ENCODE results near the gene ADAD1.
"Not testable (repeated sequence)": the region's sequence is repeated elsewhere in the genome, so short reads cannot be mapped to it uniquely, and the experiment has no call there.

ADAD1 gene

DNA sequence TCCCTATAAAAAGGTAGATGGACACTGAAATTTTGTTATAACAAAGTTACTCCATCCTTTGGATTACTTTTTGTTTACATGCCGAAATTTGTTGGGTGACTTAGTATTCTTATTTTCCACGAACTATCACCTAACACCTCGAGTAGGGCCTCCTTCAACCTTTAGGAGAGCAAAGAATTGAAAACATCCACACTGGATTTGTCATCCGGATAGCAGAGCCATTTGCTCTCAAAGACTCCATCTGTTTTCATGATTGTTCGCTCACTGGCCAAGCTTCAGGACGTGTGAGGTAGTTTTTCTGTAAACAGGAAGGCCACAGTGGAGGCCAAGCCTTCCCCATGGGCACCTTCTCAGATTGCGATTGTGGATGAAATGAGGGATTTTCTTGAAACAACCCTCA lies at the start of gene ADAD1:
ADAD1 (plus strand) TSS at position 301 of the 400 bp plus-strand sequence. CDS start 1,059 bp downstream, outside the sequence.
- no peak for DNase-seq (ENCODE audit: low spot score)

- DNase-seq (ENCODE audit: low spot score), result no peak
These were observed 48.8 kb upstream of the ADAD1 start for GRCh38 chr4:122329876-122330565.

DNA sequence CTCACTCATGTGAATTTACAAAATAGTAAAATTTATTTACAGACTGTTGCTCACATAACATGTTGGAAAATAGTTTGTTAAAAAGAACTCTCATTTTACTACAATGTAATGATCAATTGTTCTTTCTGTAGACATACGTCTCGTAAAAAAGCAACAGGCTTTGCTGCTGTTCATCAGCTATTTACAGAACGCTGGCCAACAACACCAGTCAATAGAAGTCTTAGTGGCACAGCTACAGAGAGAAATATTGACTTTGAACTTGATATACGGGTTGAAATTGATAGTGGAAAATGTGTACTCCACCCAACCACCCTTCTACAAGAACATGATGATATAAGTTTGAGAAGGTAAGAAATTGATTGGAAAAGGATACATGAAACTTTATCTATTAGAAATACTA lies 47.6 kb upstream of the ADAD1 start:
- no peak for DNase-seq (ENCODE audit: low spot score)

DNA sequence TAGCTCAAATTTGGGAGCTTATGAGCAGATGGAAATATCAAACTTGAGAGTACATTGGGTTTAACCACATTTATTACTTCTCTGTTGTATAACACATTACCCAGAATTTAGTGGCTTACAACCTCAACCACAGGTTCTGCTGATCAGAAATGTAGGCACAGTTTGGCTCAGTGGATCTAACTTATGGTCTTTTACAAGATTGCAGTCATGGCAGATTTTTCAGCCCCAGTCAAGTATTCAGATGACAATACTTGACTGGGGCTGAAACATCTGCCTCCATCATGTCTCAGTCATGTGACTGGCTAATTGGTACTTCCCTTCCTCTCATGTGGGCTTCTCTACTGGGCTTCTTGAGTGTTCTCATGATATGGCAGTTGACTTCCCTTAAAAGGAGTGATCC lies 44.0 kb upstream of the ADAD1 start:
- DNase-seq (ENCODE audit: low spot score), result no peak

GRCh38 chr4:122341886-122342285 lies 36.9 kb upstream of the ADAD1 start:
- DNase-seq (ENCODE audit: low spot score), result no peak

DNA sequence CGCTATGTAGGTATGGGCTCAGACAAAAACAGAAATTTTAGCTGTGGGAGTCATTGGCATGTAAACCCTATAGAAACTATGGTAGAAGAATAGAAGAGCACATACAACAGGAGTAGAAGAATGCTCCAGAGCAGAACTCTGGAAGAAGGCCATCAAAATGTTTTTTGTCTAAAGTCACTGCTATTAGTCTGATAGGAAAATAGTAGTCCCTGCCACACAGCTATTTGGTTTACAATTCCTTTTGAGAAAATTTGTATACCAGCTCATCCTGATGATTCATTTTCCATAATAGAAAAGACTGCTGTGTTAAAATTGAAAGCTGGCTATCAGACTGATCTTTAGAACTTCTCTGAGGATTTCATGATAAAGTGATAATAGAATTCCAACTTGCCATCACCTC lies 32.8 kb upstream of the ADAD1 start:
- no peak for DNase-seq (ENCODE audit: low spot score)

GRCh38 chr4:122346503-122346902 lies 32.3 kb upstream of the ADAD1 start:
- DNase-seq (ENCODE audit: low spot score), result no peak

DNA sequence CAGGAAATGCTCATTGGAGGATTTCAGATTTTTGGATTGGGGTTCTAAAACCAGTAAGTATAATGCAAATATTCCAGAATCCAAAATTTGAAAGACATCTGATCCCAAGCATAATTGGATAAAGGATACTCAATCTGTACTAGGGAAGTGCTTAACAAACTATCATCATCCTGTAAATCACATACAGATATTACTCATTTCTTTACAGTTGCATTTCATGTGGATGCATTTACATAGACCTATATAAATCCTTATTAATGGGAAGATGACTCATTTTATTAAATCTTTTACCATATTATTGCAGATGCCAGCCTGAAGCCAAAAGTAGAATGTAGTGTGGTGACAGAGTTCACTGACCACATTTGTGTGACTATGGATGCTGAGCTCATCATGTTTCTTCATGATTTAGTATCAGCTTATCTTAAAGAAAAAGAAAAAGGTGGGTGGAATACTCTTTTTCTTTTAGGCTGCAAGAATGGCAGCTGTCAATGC lies 22.4 kb upstream of the ADAD1 start:
- no peak for DNase-seq (ENCODE audit: low spot score)

GRCh38 chr4:122360754-122361153 lies 18.1 kb upstream of the ADAD1 start:
- DNase-seq (ENCODE audit: low spot score), result no peak

GRCh38 chr4:122364700-122365404 lies 14.0 kb upstream of the ADAD1 start:
- DNase-seq (ENCODE audit: low spot score), result no peak

GRCh38 chr4:122368786-122369185 lies 10.0 kb upstream of the ADAD1 start:
- DNase-seq (ENCODE audit: low spot score), result not testable (repeated sequence)

DNA sequence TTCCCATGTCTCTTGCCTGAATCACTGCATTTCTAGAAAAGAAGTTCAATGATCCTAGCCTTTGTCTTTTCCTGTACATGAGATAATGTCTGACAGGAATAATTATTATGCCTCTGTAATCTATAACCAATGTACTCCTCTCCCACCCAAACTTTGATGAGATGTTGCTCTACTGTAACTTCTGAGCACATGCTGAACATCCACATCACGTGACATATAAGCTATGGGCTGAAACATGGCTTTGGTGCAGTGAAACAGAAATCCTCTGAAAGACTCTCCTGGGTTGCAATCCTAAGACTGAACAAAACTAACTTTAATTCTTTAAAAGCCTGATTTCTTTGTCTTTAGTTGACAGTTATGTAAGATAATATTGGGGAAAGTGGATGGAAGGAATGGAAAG lies 1.5 kb upstream of the ADAD1 start:
- no peak for DNase-seq (ENCODE audit: low spot score)

GRCh38 chr4:122379239-122379638 lies 428 bp downstream of the ADAD1 start:
- DNase-seq (ENCODE audit: low spot score), result no peak

GRCh38 chr4:122383341-122383740 lies 4.5 kb downstream of the ADAD1 start:
- no peak for DNase-seq (ENCODE audit: low spot score)

- no peak for DNase-seq (ENCODE audit: low spot score)
These were observed 5.4 kb downstream of the ADAD1 start for GRCh38 chr4:122384245-122384644.

DNA sequence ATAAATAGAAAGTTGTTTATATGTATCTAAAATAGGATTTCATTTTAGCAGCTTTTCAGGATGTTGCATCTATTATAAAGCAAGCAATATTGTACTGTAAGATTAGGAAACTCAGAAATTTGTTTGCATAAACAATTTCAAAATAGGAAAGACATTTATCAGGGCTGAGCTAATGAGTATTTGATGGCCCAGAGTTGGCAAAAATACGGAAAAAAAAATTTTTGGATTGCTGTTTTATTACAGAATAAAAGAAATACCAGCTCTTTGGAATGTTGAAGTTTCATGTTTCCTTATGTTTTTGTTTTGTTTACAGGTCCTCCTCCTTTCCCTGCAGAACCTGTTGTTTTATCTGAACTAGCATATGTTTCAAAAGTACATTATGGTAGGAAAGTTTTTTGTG lies 14.5 kb downstream of the ADAD1 start:
- no peak for DNase-seq (ENCODE audit: low spot score)

DNA sequence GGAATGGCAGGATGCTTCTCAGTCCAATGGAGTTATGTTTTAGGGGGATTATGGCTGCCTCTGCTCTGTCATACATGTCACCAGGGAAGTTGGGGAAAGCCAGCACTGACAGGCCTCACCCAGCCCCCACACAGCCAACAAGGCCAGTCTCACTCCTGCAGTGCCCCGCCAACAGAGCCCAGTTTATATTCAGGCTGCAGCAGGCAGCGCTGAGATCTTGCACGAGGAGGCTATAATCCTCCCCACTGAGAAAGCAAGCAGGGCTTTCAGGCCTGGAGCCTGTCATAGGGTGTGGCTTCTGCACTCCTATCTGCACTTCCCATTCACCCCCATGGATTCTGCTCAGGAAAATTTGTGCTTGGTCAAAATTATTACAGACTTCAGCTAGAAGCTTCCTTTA lies 25.1 kb downstream of the ADAD1 start:
- no peak for DNase-seq (ENCODE audit: low spot score)

DNA sequence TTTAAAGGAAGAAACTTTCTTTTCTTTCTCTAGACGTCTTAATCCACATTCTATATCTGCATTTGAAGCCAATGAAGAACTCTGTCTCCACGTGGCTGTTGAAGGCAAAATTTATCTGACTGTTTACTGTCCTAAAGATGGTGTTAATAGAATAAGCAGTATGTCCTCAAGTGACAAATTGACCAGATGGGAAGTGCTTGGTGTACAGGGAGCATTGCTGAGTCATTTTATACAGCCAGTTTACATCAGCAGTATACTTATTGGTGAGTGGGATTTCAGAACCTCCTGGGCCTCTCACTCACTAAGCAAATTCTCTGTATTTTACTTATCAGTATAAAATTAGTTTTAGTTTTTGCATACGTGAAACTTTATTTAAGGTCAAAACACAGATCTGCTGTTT lies 33.7 kb downstream of the ADAD1 start:
- no peak for DNase-seq (ENCODE audit: low spot score)

- DNase-seq (ENCODE audit: low spot score), result no peak
These were observed 44.4 kb downstream of the ADAD1 start for GRCh38 chr4:122423246-122423645.

- no peak for DNase-seq (ENCODE audit: low spot score)
These were observed 52.5 kb downstream of the ADAD1 start for GRCh38 chr4:122431351-122431750.

DNA sequence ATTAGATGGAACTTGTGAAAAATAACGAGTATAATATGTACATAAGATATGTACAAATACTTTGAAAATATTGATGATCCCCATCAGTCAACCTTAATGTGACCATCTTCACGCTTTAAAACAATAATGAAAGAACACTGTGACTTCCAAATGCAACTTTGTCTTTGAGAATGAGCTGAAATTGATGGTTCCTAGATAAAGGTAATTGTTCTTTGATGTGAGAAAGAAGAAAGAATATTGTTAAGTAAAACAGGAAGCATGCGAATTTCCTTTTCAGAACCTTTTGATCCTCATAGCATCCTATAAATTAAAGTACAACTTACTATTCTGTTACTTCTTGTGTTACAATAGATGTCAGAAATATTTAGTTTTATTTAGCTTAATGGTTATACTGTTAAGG lies 55.5 kb downstream of the ADAD1 start:
- no peak for DNase-seq (ENCODE audit: low spot score)

DNA sequence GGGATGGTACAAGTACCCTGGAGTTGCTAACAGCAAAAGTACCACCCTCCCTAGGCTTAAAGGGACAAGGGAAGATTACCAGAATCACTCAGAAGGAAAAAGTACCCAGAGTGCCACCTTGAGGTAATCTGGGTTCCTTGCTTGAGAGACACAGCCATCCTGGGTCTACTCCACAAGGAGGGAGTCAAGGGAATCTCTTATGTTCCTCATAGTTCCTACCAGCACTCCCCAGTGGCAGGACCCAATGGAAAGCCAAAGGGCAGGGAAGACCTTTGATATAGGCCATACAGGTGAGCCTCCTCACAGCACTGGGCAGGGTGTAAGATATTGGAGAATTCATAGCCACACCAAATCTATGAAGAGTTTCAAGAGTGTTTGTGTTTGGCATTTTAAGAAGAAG lies 72.0 kb downstream of the ADAD1 start:
- DNase-seq (ENCODE audit: low spot score), result no peak

DNA sequence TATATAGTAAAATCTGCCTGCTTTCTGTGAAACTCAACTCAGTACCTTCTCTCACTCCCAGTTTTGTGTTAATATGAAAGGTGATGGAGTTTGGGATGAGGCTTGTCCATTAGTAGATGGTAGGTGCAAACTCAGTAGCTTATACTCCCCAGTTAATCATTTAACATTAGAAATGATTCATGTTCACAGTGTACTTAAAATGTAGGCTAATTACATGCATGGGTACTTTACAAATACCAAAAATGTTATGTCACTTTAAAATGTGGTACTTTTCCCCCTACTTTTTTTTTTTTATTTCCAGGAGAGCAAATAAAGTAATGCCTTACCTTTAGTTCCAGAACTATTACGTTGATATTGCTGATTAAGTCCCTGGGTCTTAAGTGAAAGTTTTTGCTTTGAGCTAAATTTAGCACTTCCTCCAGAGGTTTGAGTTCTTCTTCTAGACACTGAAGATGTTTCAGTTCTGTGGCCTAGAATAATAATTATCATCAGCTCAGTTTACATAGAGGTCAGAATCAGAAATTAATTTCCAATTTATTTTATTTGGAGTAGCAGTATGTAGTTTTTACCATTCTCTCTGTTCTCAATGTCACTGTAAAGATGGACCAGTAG lies 74.7 kb downstream of the ADAD1 start:
- no peak for DNase-seq (ENCODE audit: low spot score)
